KMS-11 (cell line): Measurements from ENCODE around the gene EPHB1.

Source experiments
- H2AFZ ChIP-seq: fragments of 200-600 bp; sonication (generic); 2 replicates; pipeline ENCODE4 v1.6.1; 2016; ENCODE audit warnings: antibody characterized with exemption, mixed run types, low read depth
- H3K27ac ChIP-seq: fragments of 200-600 bp; sonication (generic); 2 replicates; pipeline ENCODE4 v1.6.1; 2016; ENCODE audit warnings: mild to moderate bottlenecking, mixed run types
- H3K27me3 ChIP-seq: fragments of 200-600 bp; sonication (generic); 2 replicates; pipeline ENCODE4 v1.6.1; 2017; ENCODE audit warnings: mild to moderate bottlenecking, low read depth, mixed run types, moderate library complexity; ENCODE audit not compliant: insufficient read depth
- H3K36me3 ChIP-seq: fragments of 200-600 bp; sonication (generic); 2 replicates; pipeline ENCODE4 v1.6.1; 2017; ENCODE audit warnings: mild to moderate bottlenecking, mixed run types; ENCODE audit not compliant: insufficient read depth
- H3K4me1 ChIP-seq: fragments of 200-600 bp; sonication (generic); 2 replicates; pipeline ENCODE4 v1.6.1; 2016; ENCODE audit warnings: mild to moderate bottlenecking, low read depth, mixed run types; ENCODE audit not compliant: poor library complexity, severe bottlenecking
- H3K4me2 ChIP-seq: fragments of 200-600 bp; sonication (generic); 2 replicates; pipeline ENCODE4 v1.7.0; 2016; ENCODE audit warnings: mild to moderate bottlenecking, mixed run types
- H3K4me3 ChIP-seq: fragments of 200-600 bp; sonication (generic); IDR thresholded peaks from 2 replicates; pipeline ENCODE4 v1.6.1; 2017; ENCODE audit warnings: low read depth, low read length, mixed read lengths; ENCODE audit not compliant: insufficient read depth
- H3K79me2 ChIP-seq: fragments of 200-600 bp; sonication (generic); 2 replicates; pipeline ENCODE4 v1.6.1; 2016; ENCODE audit warnings: low read depth, mixed run types; ENCODE audit not compliant: insufficient read depth
- H3K9ac ChIP-seq: fragments of 200-600 bp; sonication (generic); 2 replicates; pipeline ENCODE4 v1.6.1; 2016; ENCODE audit warnings: mild to moderate bottlenecking, mixed run types
- H4K20me1 ChIP-seq: fragments of 200-600 bp; sonication (generic); 2 replicates; pipeline ENCODE4 v1.6.1; 2016; ENCODE audit warnings: mild to moderate bottlenecking, mixed run types; ENCODE audit not compliant: insufficient read depth
- CTCF ChIP-seq: fragments of 200-600 bp; sonication (generic); conservative IDR thresholded peaks from 2 replicates; pipeline ENCODE4 v1.6.1; 2017; ENCODE audit warnings: low read depth, mild to moderate bottlenecking, antibody characterized with exemption, low read length, moderate library complexity, mixed read lengths

Gene EPHB1

GRCh38 chr3:135182364-135182998 lies 387.4 kb downstream of the EPHB1 start:
- Histone ChIP-seq H3K27ac (no peak overlapping the region), H3K4me3 (no peak overlapping the region), H3K4me2 (no peak overlapping the region), H3K9ac (no peak overlapping the region), H3K4me1 (peaks cover 27% of the 10 kb centered on the region), H4K20me1 (no peaks in the 10 kb centered on the region), H3K79me2 (no peaks in the 10 kb centered on the region), H2AFZ (no peak overlapping the region), H3K27me3 (no peaks in the 10 kb centered on the region), H3K36me3 (no peaks in the 10 kb centered on the region)
- no peak for TF ChIP-seq CTCF

- Histone ChIP-seq H3K4me1 (no peaks in the 10 kb centered on the region), H3K36me3 (no peaks in the 10 kb centered on the region), H2AFZ (no peak overlapping the region), H3K4me2 (no peak overlapping the region), H3K79me2 (no peaks in the 10 kb centered on the region), H3K9ac (no peak overlapping the region), H4K20me1 (no peaks in the 10 kb centered on the region), H3K27ac (no peak overlapping the region), H3K27me3 (no peaks in the 10 kb centered on the region), H3K4me3 (no peak overlapping the region)
- TF ChIP-seq CTCF, result no peak
Measured at GRCh38 chr3:135190658-135191057, 395.6 kb downstream of the EPHB1 start.

GRCh38 chr3:135191708-135192107 lies 396.6 kb downstream of the EPHB1 start:
- Histone ChIP-seq H3K36me3 (no peaks in the 10 kb centered on the region), H3K4me1 (no peaks in the 10 kb centered on the region), H3K4me3 (no peak overlapping the region), H3K4me2 (no peak overlapping the region), H3K79me2 (no peaks in the 10 kb centered on the region), H3K27me3 (no peaks in the 10 kb centered on the region), H4K20me1 (no peaks in the 10 kb centered on the region), H2AFZ (no peak overlapping the region), H3K9ac (no peak overlapping the region), H3K27ac (no peak overlapping the region)
- no peak for TF ChIP-seq CTCF

GRCh38 chr3:135192929-135193328 lies 397.9 kb downstream of the EPHB1 start:
- no peak overlapping the region for H2AFZ ChIP-seq
- TF ChIP-seq CTCF, result no peak
- no peaks in the 10 kb centered on the region for H3K27me3 ChIP-seq
- no peaks in the 10 kb centered on the region for H3K36me3 ChIP-seq
- H3K4me3 ChIP-seq, result no peak overlapping the region
- no peaks in the 10 kb centered on the region for H3K4me1 ChIP-seq
- H3K9ac ChIP-seq, result no peak overlapping the region
- H3K4me2 ChIP-seq, result no peak overlapping the region
- H3K27ac ChIP-seq, result no peak overlapping the region
- no peaks in the 10 kb centered on the region for H4K20me1 ChIP-seq
- no peaks in the 10 kb centered on the region for H3K79me2 ChIP-seq
